Uterus (tissue), 4 donors: ENCODE data around the gene SCAF8. TPM values are rescaled to one million over a fixed set of nuclear protein-coding genes. Genes with fewer than 3 reads are reported as not detected.

Source experiments
- DNase-seq, 2 donors: peaks; one replicate each; pipeline ENCODE4 v3.0.0-alpha.2; 2019 to 2020
- H3K27ac ChIP-seq, 2 donors: fragments of 200-600 bp; sonication (generic); 1 replicate in 1 of 2; 2 replicates in 1 of 2; pipeline ENCODE4 v1.5.1; 2016 to 2018
- H3K27me3 ChIP-seq, 2 donors: fragments of 200-600 bp; sonication (generic); one replicate each; pipeline ENCODE4 v1.5.1; 2018 to 2019; ENCODE audit warnings: control low read depth in 1 of 2
- H3K36me3 ChIP-seq, 2 donors: fragments of 200-600 bp; sonication (generic); one replicate each; pipeline ENCODE4 v1.5.1; 2019; ENCODE audit warnings: control low read depth in 1 of 2
- H3K4me1 ChIP-seq, 2 donors: fragments of 200-600 bp; sonication (generic); one replicate each; pipeline ENCODE4 v1.5.1; 2018 to 2019; ENCODE audit warnings: control low read depth in 1 of 2
- H3K4me3 ChIP-seq, 2 donors: fragments of 200-600 bp; sonication (generic); 1 replicate in 1 of 2; 2 replicates in 1 of 2; pipeline ENCODE4 v1.5.1; 2018 to 2019; ENCODE audit warnings: mild to moderate bottlenecking in 1 of 2
- H3K9me3 ChIP-seq, 2 donors: fragments of 200-600 bp; sonication (generic); one replicate each; pipeline ENCODE4 v1.5.1; 2019; ENCODE audit warnings: control low read depth in 1 of 2
- POLR2A ChIP-seq, 2 donors: fragments of 450-650 bp; IDR thresholded peaks; one replicate each; pipeline ENCODE4 v1.6.1; 2016; ENCODE audit warnings: antibody characterized with exemption in 2 of 2, mild to moderate bottlenecking in 1 of 2, moderate library complexity in 1 of 2
- intact Hi-C: fragments of 100-400 bp; cut with DNase I; formaldehyde crosslinking; loops from one replicate; pipeline ENCODE4 v1.15.1; 2023; ENCODE audit warnings: low total_unique reads
- total RNA-seq, 4 donors: library from RNA; depleted of rRNA in 3 of 4; stranded (reverse); fragments of >200 nt in 3 of 4; gene quantifications; one replicate each; pipeline versions ENCODE4 v1.1.0 to v1.2.4, GENCODE V29; 2014 to 2023
- TF ChIP-seq, protein P1 (sequence below), 4 experiments: fragments of 200-600 bp in 2 of 4; fragments of 450-650 bp in 2 of 4; sonication (generic) in 2 of 4; IDR thresholded peaks; one replicate each; pipeline ENCODE4 v1.5.1; 2016 to 2019; ENCODE audit warnings: antibody characterized with exemption in 4 of 4, mild to moderate bottlenecking in 2 of 4, moderate library complexity in 1 of 4
- donor health status: DM: yes; HTN: yes; CAD: no.

SCAF8 gene
- total RNA-seq, 4 donors from 2014 or later, result 28.7 to 85.9 (median 53.8) TPM

DNA sequence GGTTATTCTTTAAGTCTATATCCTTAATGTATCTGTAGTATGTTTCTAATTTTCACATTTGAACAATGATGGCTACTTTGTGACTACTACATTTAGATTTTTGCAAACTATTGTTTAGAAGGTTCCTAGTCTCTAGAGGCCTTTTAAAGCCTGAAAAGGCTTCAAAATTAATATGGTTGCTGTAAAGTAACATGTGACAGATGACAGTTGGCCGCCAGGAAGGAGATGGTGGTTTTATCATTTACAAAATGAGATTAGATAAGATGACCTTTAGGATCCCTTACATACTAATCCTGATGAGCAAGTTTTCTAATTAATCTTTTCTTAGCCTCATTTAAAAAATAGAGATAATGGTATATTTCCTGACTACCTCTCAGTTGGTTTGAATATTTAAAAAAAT, 18.8 kb downstream of the SCAF8 start:
- no peaks in the 10 kb centered on the region for H3K36me3 ChIP-seq
- H3K27ac ChIP-seq, result no peak overlapping the region
- no peak for DNase-seq
- peaks cover 0 to 5% of the 10 kb centered on the region in 2 donors for H3K4me1 ChIP-seq
- H3K27me3 ChIP-seq, result no peaks in the 10 kb centered on the region
- intact Hi-C loops, result no loop called here
- no peak overlapping the region for H3K4me3 ChIP-seq
- no peak for TF ChIP-seq POLR2A (IDR thresholded peaks at IDR 0.05)
- TF ChIP-seq, protein P1, sequence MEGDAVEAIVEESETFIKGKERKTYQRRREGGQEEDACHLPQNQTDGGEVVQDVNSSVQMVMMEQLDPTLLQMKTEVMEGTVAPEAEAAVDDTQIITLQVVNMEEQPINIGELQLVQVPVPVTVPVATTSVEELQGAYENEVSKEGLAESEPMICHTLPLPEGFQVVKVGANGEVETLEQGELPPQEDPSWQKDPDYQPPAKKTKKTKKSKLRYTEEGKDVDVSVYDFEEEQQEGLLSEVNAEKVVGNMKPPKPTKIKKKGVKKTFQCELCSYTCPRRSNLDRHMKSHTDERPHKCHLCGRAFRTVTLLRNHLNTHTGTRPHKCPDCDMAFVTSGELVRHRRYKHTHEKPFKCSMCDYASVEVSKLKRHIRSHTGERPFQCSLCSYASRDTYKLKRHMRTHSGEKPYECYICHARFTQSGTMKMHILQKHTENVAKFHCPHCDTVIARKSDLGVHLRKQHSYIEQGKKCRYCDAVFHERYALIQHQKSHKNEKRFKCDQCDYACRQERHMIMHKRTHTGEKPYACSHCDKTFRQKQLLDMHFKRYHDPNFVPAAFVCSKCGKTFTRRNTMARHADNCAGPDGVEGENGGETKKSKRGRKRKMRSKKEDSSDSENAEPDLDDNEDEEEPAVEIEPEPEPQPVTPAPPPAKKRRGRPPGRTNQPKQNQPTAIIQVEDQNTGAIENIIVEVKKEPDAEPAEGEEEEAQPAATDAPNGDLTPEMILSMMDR (IDR thresholded peaks at IDR 0.05), result no peak
- H3K9me3 ChIP-seq, result no peaks in the 10 kb centered on the region

DNA sequence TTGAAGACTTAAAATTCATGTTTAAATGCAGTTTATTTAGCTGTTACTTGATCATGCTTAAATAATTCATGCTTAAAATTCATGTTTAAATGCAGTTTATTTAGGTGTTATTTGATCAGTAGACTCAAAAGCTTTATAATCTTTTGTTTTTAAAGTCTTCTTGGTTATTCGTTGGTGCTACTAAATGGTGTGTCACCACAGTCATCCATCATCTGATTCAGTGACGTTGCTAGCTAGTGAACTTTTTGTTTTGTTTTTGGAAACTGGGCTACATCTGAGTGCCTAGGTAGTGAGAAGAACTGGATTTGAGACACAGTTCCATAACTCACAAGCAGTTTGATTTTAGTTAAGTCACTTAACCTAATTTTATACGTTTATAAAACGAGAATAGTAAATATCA, 20.9 kb downstream of the SCAF8 start:
- DNase-seq, result no peak
- intact Hi-C loops, result no loop called here
- Histone ChIP-seq H3K4me3 (no peak overlapping the region), H3K9me3 (no peaks in the 10 kb centered on the region), H3K36me3 (no peaks in the 10 kb centered on the region), H3K27ac (peak overlapping the region in 1 of 2 donors; percentile 25), H3K4me1 (peaks cover 0 to 11% of the 10 kb centered on the region in 2 donors), H3K27me3 (no peaks in the 10 kb centered on the region)
- TF ChIP-seq, protein P1 (IDR thresholded peaks at IDR 0.05), result no peak
- no peak for TF ChIP-seq POLR2A (IDR thresholded peaks at IDR 0.05)

DNA sequence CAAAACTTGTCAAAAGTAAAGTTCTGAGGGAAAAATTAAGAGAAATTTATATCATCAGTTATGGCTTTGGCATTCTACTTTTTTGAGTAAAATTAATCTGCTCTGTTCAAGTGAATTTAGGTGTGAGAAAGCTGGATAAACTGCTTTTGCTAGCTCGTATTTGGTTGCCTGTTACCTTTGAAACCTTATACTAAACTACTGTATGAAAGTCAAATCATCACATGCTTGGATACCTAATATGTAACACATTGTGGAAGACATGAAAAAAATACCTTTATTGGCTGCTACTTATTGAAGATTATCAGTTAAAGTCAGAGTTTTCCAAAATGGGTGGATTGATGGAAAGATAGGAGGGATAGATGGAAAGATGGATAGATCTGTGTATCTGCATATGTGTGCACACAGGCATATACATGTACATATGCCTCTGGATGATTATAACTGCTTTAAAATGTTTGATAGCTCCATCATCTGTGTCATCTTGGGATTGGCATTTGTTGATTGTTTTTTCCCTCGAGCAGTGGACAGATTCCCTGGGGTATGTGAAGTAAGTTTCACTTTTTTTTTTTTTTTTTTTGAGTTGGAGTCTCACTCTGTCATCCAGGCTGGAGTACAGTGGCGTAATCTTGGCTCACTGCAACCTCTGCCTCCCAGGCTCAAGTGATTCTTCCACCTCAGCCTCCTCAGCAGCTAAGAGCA, 24.3 kb downstream of the SCAF8 start:
- H3K36me3 ChIP-seq, result no peaks in the 10 kb centered on the region
- H3K27ac ChIP-seq, result no peak overlapping the region
- no peaks in the 10 kb centered on the region for H3K27me3 ChIP-seq
- DNase-seq, result no peak
- peaks cover 0 to 11% of the 10 kb centered on the region in 2 donors for H3K4me1 ChIP-seq
- H3K9me3 ChIP-seq, result no peaks in the 10 kb centered on the region
- H3K4me3 ChIP-seq, result no peak overlapping the region
- no peak for TF ChIP-seq POLR2A (IDR thresholded peaks at IDR 0.05)
- TF ChIP-seq, protein P1 (IDR thresholded peaks at IDR 0.05), result no peak
- intact Hi-C loops, result no loop called here

DNA sequence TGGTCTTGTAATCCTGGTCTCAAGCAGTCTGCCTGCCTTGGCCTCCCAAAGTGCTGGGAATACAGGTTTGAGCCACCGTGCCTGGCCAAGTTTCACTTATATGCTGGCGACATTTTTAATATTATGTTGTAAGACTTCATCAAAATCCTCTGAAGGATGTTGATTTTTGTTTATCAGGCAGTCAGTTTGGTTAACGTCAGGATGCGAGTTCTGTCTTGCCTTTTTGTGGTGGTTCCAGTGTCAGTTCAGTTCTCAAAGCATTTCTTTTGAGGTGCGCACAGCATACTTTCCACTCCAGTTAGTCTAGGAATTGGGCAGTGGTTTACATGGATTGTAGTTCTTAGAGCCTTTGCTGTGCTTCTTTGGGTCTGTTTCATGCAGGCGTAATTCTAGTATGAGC, 24.9 kb downstream of the SCAF8 start:
- intact Hi-C loops, result no loop called here
- Histone ChIP-seq H3K27ac (no peak overlapping the region), H3K27me3 (no peaks in the 10 kb centered on the region), H3K4me1 (peaks cover 0 to 11% of the 10 kb centered on the region in 2 donors), H3K9me3 (no peaks in the 10 kb centered on the region), H3K36me3 (no peaks in the 10 kb centered on the region), H3K4me3 (no peak overlapping the region)
- no peak for DNase-seq
- no peak for TF ChIP-seq POLR2A (IDR thresholded peaks at IDR 0.05)
- TF ChIP-seq, protein P1 (IDR thresholded peaks at IDR 0.05), result no peak

DNA sequence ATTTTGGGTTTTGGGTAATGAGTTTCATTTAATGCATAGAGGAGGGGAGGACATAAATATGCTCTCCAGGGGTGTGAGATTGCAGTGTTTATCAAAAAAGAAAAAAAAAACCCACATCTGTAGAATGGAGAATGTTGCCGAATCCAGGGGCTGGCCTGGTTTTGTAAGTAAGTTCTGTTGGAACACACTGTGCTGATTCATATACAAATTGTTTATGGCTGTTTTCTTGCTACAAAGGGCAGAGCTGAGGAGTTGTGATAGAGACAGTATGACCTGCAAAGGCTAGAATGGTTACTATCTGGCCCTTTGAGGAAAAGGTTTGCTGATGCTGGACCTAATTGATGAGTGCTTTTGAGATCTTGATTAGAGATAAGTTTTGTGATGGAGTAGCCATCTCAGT, 30.4 kb downstream of the SCAF8 start:
- Histone ChIP-seq H3K4me3 (no peak overlapping the region), H3K27me3 (no peaks in the 10 kb centered on the region), H3K27ac (no peak overlapping the region), H3K36me3 (no peaks in the 10 kb centered on the region), H3K4me1 (peaks cover 0 to 7% of the 10 kb centered on the region in 2 donors), H3K9me3 (no peaks in the 10 kb centered on the region)
- DNase-seq, result no peak
- TF ChIP-seq, protein P1 (IDR thresholded peaks at IDR 0.05), result no peak
- TF ChIP-seq POLR2A (IDR thresholded peaks at IDR 0.05), result no peak
- intact Hi-C loops, result no loop called here
